COLO668 (cell line): ENCODE data around the gene CXorf65.
A peak's percentile ranks its signal among the peaks of the same experiment; 100 is the strongest.

Experiments used
- DNase-seq: peaks from one replicate; lab custom pipeline; 2025; ENCODE audit not compliant: unreplicated experiment; lab: John Stamatoyannopoulos, UW

CXorf65 gene

GRCh38 chrX:71107245-71107644 is 705 bp upstream of the CXorf65 start:
- no peak for DNase-seq

- DNase-seq, result no peak
Measured at GRCh38 chrX:71105628-71106027, 912 bp downstream of the CXorf65 start.

GRCh38 chrX:71103110-71103983 is 3.2 kb downstream of the CXorf65 start:
- peak; percentile 1 for DNase-seq

GRCh38 chrX:71102292-71102691 is 4.2 kb downstream of the CXorf65 start:
- no peak for DNase-seq

- no peak for DNase-seq
Measured at GRCh38 chrX:71100581-71101505, 5.7 kb downstream of the CXorf65 start.

GRCh38 chrX:71099736-71100135 is 6.8 kb downstream of the CXorf65 start:
- DNase-seq, result no peak

GRCh38 chrX:71098951-71099506 is 7.5 kb downstream of the CXorf65 start:
- no peak for DNase-seq

GRCh38 chrX:71098302-71098701 is 8.2 kb downstream of the CXorf65 start:
- peak; percentile 55 for DNase-seq

- peak; percentile 17 for DNase-seq
Measured at GRCh38 chrX:71096760-71097032, 9.8 kb downstream of the CXorf65 start.

- DNase-seq, result peak; percentile 18
Measured at GRCh38 chrX:71095981-71096759, 10.4 kb downstream of the CXorf65 start.

GRCh38 chrX:71095555-71095980 is 11.0 kb downstream of the CXorf65 start, which contains the start of gene FOXO4:
Gene FOXO4 (plus strand): TSS chrX:71095851. CDS start chrX:71096529, 678 bp downstream.
- peak; percentile 87 for DNase-seq

- no peak for DNase-seq
Measured at GRCh38 chrX:71095033-71095432, 11.5 kb downstream of the CXorf65 start.

- DNase-seq, result no peak
Measured at GRCh38 chrX:71091263-71091662, 15.3 kb downstream of the CXorf65 start.

- no peak for DNase-seq
Measured at GRCh38 chrX:71085900-71086299, 20.6 kb downstream of the CXorf65 start.

GRCh38 chrX:71082822-71083221 is 23.7 kb downstream of the CXorf65 start:
- no peak for DNase-seq

- DNase-seq, result no peak
Measured at GRCh38 chrX:71082124-71082647, 24.4 kb downstream of the CXorf65 start.

GRCh38 chrX:71081330-71082123 is 25.0 kb downstream of the CXorf65 start:
- no peak for DNase-seq

GRCh38 chrX:71070531-71070930 is 36.0 kb downstream of the CXorf65 start:
- no peak for DNase-seq

GRCh38 chrX:71068044-71068918 is 38.3 kb downstream of the CXorf65 start, which contains the start of gene SNX12:
Gene SNX12 (minus strand): TSS chrX:71068334. CDS start chrX:71068306, 28 bp downstream.
- peak; percentile 92 for DNase-seq
